ENCODE measurements around the gene LTBP1.

The LTBP1 gene

GRCh38 chr2:33250417-33251029 lies 303.8 kb downstream of the LTBP1 start:
- Histone ChIP-seq H3K4me3 (no peak overlapping the region), H3K9me3 (no peaks in the 10 kb centered on the region), H3K36me3 (peaks cover 21 to 29% (median 23%) of the 10 kb centered on the region in 3 donors), H3K27ac (peak overlapping the region; percentile 39 to 52), H3K4me1 (peaks cover 0 to 32% (median 10%) of the 10 kb centered on the region in 4 donors), H3K27me3 (no peaks in the 10 kb centered on the region)
- no peak for TF ChIP-seq CTCF (IDR thresholded peaks at IDR 0.05)
- intact Hi-C loops (cut with DNase I; ENCODE audit: low total_unique reads): no loop called here
- no peak for DNase-seq

- no peak for TF ChIP-seq CTCF (IDR thresholded peaks at IDR 0.05)
- DNase-seq: no peak
- intact Hi-C loops (cut with DNase I; ENCODE audit: low total_unique reads): no loop called here
- H3K4me3 ChIP-seq: no peak overlapping the region
- H3K27me3 ChIP-seq: no peaks in the 10 kb centered on the region
- H3K36me3 ChIP-seq: peaks cover 21 to 26% (median 21%) of the 10 kb centered on the region in 3 donors
- peaks cover 0 to 26% (median 0%) of the 10 kb centered on the region in 4 donors for H3K4me1 ChIP-seq
- no peaks in the 10 kb centered on the region for H3K9me3 ChIP-seq
- H3K27ac ChIP-seq: peak overlapping the region; percentile 52 to 66
Observed at GRCh38 chr2:33256162-33256755, 309.5 kb downstream of the LTBP1 start.

DNA sequence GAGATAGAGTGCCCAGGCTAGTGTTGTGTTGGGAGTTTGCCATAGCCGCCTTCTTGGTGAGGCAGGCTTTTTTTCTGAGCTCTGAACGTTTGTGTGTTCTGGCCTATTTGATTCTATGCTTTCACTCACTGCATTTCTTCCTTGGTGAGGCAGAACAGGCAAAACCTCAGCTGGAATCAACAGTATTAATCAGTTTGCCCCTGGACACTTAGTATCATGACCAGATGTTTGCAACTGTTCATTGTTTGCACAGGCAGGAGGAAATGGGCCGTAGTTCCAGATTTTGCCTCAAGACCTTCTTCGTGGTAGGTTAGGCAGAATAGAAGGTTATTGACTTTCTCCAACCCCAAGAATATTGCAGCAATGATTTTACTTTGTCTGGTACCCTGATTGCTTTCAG lies 311.6 kb downstream of the LTBP1 start:
- Histone ChIP-seq H3K27me3 (no peaks in the 10 kb centered on the region), H3K27ac (peak overlapping the region; percentile 20 to 56), H3K9me3 (no peaks in the 10 kb centered on the region), H3K4me3 (no peak overlapping the region), H3K36me3 (peaks cover 14 to 17% (median 14%) of the 10 kb centered on the region in 3 donors), H3K4me1 (peaks cover 0 to 36% (median 0%) of the 10 kb centered on the region in 4 donors)
- intact Hi-C loops (cut with DNase I; ENCODE audit: low total_unique reads): no loop called here
- DNase-seq: no peak
- TF ChIP-seq CTCF (IDR thresholded peaks at IDR 0.05): no peak

GRCh38 chr2:33262097-33262496 lies 315.3 kb downstream of the LTBP1 start:
- intact Hi-C loops (cut with DNase I; ENCODE audit: low total_unique reads): no loop called here
- H3K4me1 ChIP-seq: peaks cover 0 to 52% (median 9%) of the 10 kb centered on the region in 4 donors
- peak overlapping the region; percentile 41 to 55 for H3K27ac ChIP-seq
- H3K9me3 ChIP-seq: no peaks in the 10 kb centered on the region
- TF ChIP-seq CTCF (IDR thresholded peaks at IDR 0.05): no peak
- H3K4me3 ChIP-seq: no peak overlapping the region
- H3K36me3 ChIP-seq: peaks cover 29 to 49% (median 36%) of the 10 kb centered on the region in 3 donors
- DNase-seq: no peak
- no peaks in the 10 kb centered on the region for H3K27me3 ChIP-seq

DNA sequence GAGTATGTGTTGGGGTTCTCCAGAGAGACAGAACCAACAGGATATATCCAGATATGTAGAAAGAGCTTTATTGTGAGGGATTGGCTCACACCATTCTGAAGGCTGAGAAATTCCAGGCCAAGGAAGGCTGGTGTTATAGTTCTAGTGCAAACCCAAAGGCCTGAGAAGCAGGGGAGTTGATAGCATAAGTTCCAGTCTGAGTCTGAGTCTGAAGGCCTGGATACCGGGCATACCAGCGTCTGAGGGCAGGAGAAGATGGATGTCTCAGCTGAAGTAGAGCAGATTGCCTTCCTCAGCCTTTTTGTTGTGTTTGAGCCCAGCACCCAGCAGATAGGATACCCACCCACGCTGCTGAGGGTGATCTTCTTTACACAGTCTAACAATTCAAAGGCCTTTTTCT lies 318.0 kb downstream of the LTBP1 start:
- intact Hi-C loops (cut with DNase I; ENCODE audit: low total_unique reads): no loop called here
- Histone ChIP-seq H3K36me3 (peaks cover 27 to 43% (median 33%) of the 10 kb centered on the region in 3 donors), H3K4me3 (no peak overlapping the region), H3K4me1 (peaks cover 0 to 65% (median 18%) of the 10 kb centered on the region in 4 donors), H3K9me3 (no peaks in the 10 kb centered on the region), H3K27me3 (no peaks in the 10 kb centered on the region), H3K27ac (peak overlapping the region; percentile 90 to 92)
- no peak for TF ChIP-seq CTCF (IDR thresholded peaks at IDR 0.05)
- no peak for DNase-seq
